Body of pancreas (tissue), 4 donors: ENCODE measurements around the gene HELZ. TPM values are rescaled to one million over a fixed set of nuclear protein-coding genes. Genes with fewer than 3 reads are reported as not detected.
"Not testable (repeated sequence)": the region's sequence is repeated elsewhere in the genome, so short reads cannot be mapped to it uniquely, and the experiment has no call there.

Experiments
- ATAC-seq: fragments of 150-250 bp; one replicate; pipeline ENCODE4 v1.9.1; 2016
- DNase-seq, 4 donors: peaks; one replicate each; pipeline ENCODE4 v3.0.0-alpha.2; 2019
- H3K27ac ChIP-seq, 4 donors: fragments of 200-600 bp; sonication (generic); 1 replicate in 3 of 4; 2 replicates in 1 of 4; pipeline versions ENCODE4 v1.5.1 to v1.6.1; 2016 to 2019; ENCODE audit warnings: mild to moderate bottlenecking in 1 of 4, mixed read lengths in 1 of 4, moderate library complexity in 1 of 4
- H3K27me3 ChIP-seq, 2 donors: fragments of 200-600 bp; sonication (generic); one replicate each; pipeline ENCODE4 v1.6.0; 2016; ENCODE audit warnings: mild to moderate bottlenecking in 1 of 2
- H3K36me3 ChIP-seq, 2 donors: fragments of 200-600 bp; sonication (generic); replicated peaks in 1 of 2; 2 replicates each; pipeline ENCODE4 v1.5.1; 2016; ENCODE audit warnings: low read depth in 2 of 2; ENCODE audit not compliant: insufficient read depth in 1 of 2
- H3K4me1 ChIP-seq: fragments of 200-600 bp; sonication (generic); one replicate; pipeline ENCODE4 v1.6.0; 2016
- H3K4me3 ChIP-seq, 2 donors: fragments of 200-600 bp; sonication (generic); 1 replicate in 1 of 2; 2 replicates in 1 of 2; pipeline ENCODE4 v1.5.1; 2016 to 2019
- H3K9me3 ChIP-seq, 3 donors: fragments of 200-600 bp; sonication (generic); 1 replicate in 2 of 3; 2 replicates in 1 of 3; pipeline ENCODE4 v1.5.1; 2016
- CTCF ChIP-seq, 7 experiments: fragments of 450-650 bp in 4 of 7; fragments of 200-600 bp in 3 of 7; sonication (generic) in 3 of 7; IDR thresholded peaks; one replicate each; pipeline ENCODE4 v1.5.1; 2016 to 2019; ENCODE audit warnings: antibody characterized with exemption in 7 of 7
- POLR2A ChIP-seq, 3 donors: fragments of 450-650 bp; IDR thresholded peaks; one replicate each; pipeline ENCODE4 v1.6.1; 2016; ENCODE audit warnings: antibody characterized with exemption in 3 of 3, mild to moderate bottlenecking in 2 of 3
- WGBS, 2 donors: methylation state at CpG; one replicate each; pipeline ENCODE4 v1.1.5; 2017; 5-methylcytosine and 5-hydroxymethylcytosine counted together
- intact Hi-C: fragments of 100-400 bp; cut with DNase I; formaldehyde crosslinking; loops from one replicate; pipeline ENCODE4 v1.15.1; 2023
- total RNA-seq, 2 donors: library from RNA; depleted of rRNA; stranded (reverse); fragments of >200 nt; gene quantifications; one replicate each; pipeline ENCODE4 v1.1.0, GENCODE V29; 2016

The HELZ gene
- total RNA-seq, 2 donors from 2014 or later: 21.0 to 34.6 TPM

- DNase-seq (peak in 1 of 4 donors; percentile 25), ATAC-seq (no peak)
- peak overlapping the region in 1 of 4 donors; percentile 55 for H3K27ac ChIP-seq
- no peaks in the 10 kb centered on the region for H3K27me3 ChIP-seq
- intact Hi-C loops: no loop called here
- H3K4me1 ChIP-seq: peaks cover 4% of the 10 kb centered on the region
- H3K4me3 ChIP-seq: no peak overlapping the region
- 77 to 79% methylated on average over 11 of the region's 11 CpGs for WGBS, 2 donors
- no peaks in the 10 kb centered on the region for H3K36me3 ChIP-seq
- TF ChIP-seq POLR2A (IDR thresholded peaks at IDR 0.05): no peak
- no peak for TF ChIP-seq CTCF (IDR thresholded peaks at IDR 0.05)
- H3K9me3 ChIP-seq: no peaks in the 10 kb centered on the region
These were observed 13.9 kb upstream of the HELZ start for GRCh38 chr17:67258821-67259468.

- intact Hi-C loops: no loop called here
- WGBS, 2 donors: 88 to 96% methylated on average over 5 of the region's 5 CpGs
- DNase-seq (no peak), ATAC-seq (no peak)
- H3K36me3 ChIP-seq: no peaks in the 10 kb centered on the region
- no peaks in the 10 kb centered on the region for H3K27me3 ChIP-seq
- H3K27ac ChIP-seq: no peak overlapping the region
- peaks cover 4% of the 10 kb centered on the region for H3K4me1 ChIP-seq
- no peaks in the 10 kb centered on the region for H3K9me3 ChIP-seq
- no peak overlapping the region for H3K4me3 ChIP-seq
- TF ChIP-seq CTCF (IDR thresholded peaks at IDR 0.05) (no peak), POLR2A (IDR thresholded peaks at IDR 0.05) (no peak)
These were observed 11.2 kb upstream of the HELZ start for GRCh38 chr17:67256075-67256732.

GRCh38 chr17:67253384-67253783, 8.4 kb upstream of the HELZ start:
- Histone ChIP-seq H3K27me3 (no peaks in the 10 kb centered on the region), H3K27ac (no peak overlapping the region), H3K4me3 (no peak overlapping the region), H3K9me3 (no peaks in the 10 kb centered on the region), H3K36me3 (no peaks in the 10 kb centered on the region), H3K4me1 (no peaks in the 10 kb centered on the region)
- DNase-seq (no peak), ATAC-seq (no peak)
- TF ChIP-seq POLR2A (IDR thresholded peaks at IDR 0.05) (no peak), CTCF (IDR thresholded peaks at IDR 0.05) (no peak)
- intact Hi-C loops: no loop called here
- WGBS, 2 donors: 75 to 89% methylated on average over 2 of the region's 2 CpGs

GRCh38 chr17:67251586-67251985, 6.6 kb upstream of the HELZ start:
- H3K9me3 ChIP-seq, ATAC-seq, H3K27ac ChIP-seq, H3K36me3 ChIP-seq, H3K4me1 ChIP-seq, intact Hi-C loops, H3K4me3 ChIP-seq, DNase-seq, H3K27me3 ChIP-seq: not testable (repeated sequence)
- 67 to 74% methylated on average over 4 of the region's 4 CpGs for WGBS, 2 donors

GRCh38 chr17:67248291-67248690, 3.3 kb upstream of the HELZ start:
- no peak for ATAC-seq

More at GRCh38 chr17:67248291-67248690, 3.3 kb upstream of the HELZ start:
- no peak for DNase-seq
- no peaks in the 10 kb centered on the region for H3K27me3 ChIP-seq
- H3K27ac ChIP-seq: no peak overlapping the region
- H3K36me3 ChIP-seq: no peaks in the 10 kb centered on the region
- H3K4me3 ChIP-seq: no peak overlapping the region
- no peak for TF ChIP-seq CTCF (IDR thresholded peaks at IDR 0.05)
- no peak for TF ChIP-seq POLR2A (IDR thresholded peaks at IDR 0.05)
- 84 to 89% methylated on average over 6 of the region's 6 CpGs for WGBS, 2 donors
- intact Hi-C loops: no loop called here
- H3K4me1 ChIP-seq: peaks cover 21% of the 10 kb centered on the region
- H3K9me3 ChIP-seq: no peaks in the 10 kb centered on the region
